Umbilical cord (tissue), 2 donors: ENCODE measurements around the gene MYO3A. TPM values are rescaled to one million over a fixed set of nuclear protein-coding genes. Genes with fewer than 3 reads are reported as not detected.
A peak's percentile ranks its signal among the peaks of the same experiment; 100 is the strongest.

Source experiments
- DNase-seq: peaks from one replicate; pipeline ENCODE4 v3.0.0-alpha.2; 2015; ENCODE audit warnings: low spot score
- total RNA-seq: library from RNA; depleted of rRNA; stranded (reverse); fragments of >200 nt; gene quantifications from one replicate; pipeline ENCODE4 v1.2.3, GENCODE V29; 2014; ENCODE audit warnings: low replicate concordance; ENCODE audit not compliant: insufficient read depth

MYO3A gene, protein sequence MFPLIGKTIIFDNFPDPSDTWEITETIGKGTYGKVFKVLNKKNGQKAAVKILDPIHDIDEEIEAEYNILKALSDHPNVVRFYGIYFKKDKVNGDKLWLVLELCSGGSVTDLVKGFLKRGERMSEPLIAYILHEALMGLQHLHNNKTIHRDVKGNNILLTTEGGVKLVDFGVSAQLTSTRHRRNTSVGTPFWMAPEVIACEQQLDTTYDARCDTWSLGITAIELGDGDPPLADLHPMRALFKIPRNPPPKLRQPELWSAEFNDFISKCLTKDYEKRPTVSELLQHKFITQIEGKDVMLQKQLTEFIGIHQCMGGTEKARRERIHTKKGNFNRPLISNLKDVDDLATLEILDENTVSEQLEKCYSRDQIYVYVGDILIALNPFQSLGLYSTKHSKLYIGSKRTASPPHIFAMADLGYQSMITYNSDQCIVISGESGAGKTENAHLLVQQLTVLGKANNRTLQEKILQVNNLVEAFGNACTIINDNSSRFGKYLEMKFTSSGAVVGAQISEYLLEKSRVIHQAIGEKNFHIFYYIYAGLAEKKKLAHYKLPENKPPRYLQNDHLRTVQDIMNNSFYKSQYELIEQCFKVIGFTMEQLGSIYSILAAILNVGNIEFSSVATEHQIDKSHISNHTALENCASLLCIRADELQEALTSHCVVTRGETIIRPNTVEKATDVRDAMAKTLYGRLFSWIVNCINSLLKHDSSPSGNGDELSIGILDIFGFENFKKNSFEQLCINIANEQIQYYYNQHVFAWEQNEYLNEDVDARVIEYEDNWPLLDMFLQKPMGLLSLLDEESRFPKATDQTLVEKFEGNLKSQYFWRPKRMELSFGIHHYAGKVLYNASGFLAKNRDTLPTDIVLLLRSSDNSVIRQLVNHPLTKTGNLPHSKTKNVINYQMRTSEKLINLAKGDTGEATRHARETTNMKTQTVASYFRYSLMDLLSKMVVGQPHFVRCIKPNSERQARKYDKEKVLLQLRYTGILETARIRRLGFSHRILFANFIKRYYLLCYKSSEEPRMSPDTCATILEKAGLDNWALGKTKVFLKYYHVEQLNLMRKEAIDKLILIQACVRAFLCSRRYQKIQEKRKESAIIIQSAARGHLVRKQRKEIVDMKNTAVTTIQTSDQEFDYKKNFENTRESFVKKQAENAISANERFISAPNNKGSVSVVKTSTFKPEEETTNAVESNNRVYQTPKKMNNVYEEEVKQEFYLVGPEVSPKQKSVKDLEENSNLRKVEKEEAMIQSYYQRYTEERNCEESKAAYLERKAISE (N-terminal part only)
- 4.3 TPM for total RNA-seq

GRCh38 chr10:25933653-25934608 is at the start of gene MYO3A:
Gene MYO3A, plus strand, starts transcription at chr10:25934229. Its CDS starts 17,882 bp downstream, at chr10:25952111.
- DNase-seq: peak; percentile 9

DNA sequence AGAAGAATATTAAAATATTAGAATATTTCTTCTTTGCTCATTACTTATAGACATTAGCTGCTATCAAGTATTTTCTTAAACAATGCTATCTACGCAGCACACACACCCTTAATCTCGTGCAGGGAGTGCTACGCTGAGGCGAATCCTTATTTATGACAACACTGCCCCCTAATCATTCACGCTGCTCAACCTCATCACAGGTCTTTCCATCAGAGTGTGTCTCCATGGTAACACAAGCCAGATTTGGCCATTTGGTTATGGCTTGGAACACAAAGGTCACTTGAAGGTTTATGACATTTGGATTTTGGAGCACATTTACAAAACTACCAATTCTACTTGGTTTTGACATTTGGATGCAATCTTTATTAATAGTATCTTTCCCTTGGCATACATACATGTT is 45.4 kb upstream of the MYO3A start:
- DNase-seq: no peak

GRCh38 chr10:25890995-25891394 is 43.0 kb upstream of the MYO3A start:
- DNase-seq: no peak

GRCh38 chr10:25895856-25896255 is 38.2 kb upstream of the MYO3A start:
- no peak for DNase-seq

GRCh38 chr10:25896421-25896820 is 37.6 kb upstream of the MYO3A start:
- no peak for DNase-seq

DNA sequence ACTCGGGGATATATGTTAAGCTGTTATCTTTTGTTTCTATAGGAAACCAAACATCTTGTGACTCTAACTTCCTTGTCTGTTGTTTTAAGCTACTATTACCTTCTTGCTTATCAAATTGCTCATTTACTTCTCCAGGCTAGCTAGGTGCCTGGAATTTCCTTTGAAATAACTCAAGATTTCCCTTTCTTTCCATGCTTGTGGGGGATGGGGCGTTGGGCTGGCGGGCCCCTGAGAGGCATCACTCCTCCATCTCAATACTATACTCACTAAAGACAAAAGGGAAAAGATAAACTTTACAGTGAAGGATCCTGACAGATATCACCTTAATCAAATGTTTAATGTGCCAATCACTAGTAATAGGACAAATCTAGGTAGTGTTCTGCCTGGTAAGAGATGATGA is 34.7 kb upstream of the MYO3A start:
- no peak for DNase-seq

DNA sequence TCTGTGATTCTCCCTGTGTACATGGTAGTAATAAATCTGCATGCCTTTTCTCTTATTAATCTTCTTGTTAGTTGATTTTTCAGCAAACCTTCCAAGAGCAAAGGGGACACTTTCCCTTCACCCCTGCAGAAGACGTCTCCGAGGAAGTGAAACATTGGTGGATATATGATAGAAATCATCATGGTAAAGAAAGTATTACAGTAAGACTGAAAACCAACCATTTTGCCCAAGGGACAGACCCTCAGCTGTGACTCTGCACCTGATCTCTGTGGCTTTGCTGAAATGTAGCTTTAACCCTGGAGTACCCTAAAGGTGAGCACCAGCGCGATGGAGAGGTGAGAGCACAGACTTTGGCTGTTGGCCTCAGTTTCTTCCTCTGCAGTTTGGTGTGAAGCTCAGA is 32.8 kb upstream of the MYO3A start:
- no peak for DNase-seq

GRCh38 chr10:25902002-25902401 is 32.0 kb upstream of the MYO3A start:
- no peak for DNase-seq

GRCh38 chr10:25907261-25907660 is 26.8 kb upstream of the MYO3A start:
- no peak for DNase-seq

- no peak for DNase-seq
Measured at GRCh38 chr10:25912866-25913265, 21.2 kb upstream of the MYO3A start.

GRCh38 chr10:25914776-25915175 is 19.3 kb upstream of the MYO3A start:
- no peak for DNase-seq

DNA sequence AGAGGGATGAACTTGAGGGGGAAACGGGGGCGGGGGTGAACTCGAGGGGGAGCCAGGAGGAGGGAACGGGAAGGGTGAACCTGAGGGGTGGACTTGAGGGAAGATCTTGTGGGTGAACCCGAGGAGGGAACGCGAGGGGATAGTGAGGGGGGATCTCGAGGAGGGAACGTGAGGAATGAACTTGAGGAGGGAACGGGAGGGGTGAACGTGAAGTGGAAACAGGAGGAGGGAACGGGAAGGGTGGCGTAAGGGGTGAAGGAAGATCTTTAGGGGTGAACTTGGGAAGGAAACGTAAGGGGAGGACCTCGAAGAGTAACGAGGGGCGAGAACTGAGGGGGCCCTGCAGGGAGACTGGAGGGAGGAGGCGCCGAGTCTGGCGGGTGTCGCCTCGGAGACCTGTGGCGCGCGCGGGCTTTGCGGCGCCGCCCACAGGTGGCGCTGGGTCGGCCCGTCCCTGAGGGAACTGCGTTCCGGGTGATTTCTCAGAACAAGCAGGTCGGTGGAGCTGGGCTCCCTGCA is 651 bp downstream of the MYO3A start:
- DNase-seq: peak; percentile 20

- no peak for DNase-seq
Measured at GRCh38 chr10:25938405-25938804, 4.4 kb downstream of the MYO3A start.

- no peak for DNase-seq
Measured at GRCh38 chr10:25944771-25945170, 10.7 kb downstream of the MYO3A start.

GRCh38 chr10:25952857-25953256 is 18.8 kb downstream of the MYO3A start:
- DNase-seq: no peak

- no peak for DNase-seq
Measured at GRCh38 chr10:25954851-25955250, 20.8 kb downstream of the MYO3A start.

DNA sequence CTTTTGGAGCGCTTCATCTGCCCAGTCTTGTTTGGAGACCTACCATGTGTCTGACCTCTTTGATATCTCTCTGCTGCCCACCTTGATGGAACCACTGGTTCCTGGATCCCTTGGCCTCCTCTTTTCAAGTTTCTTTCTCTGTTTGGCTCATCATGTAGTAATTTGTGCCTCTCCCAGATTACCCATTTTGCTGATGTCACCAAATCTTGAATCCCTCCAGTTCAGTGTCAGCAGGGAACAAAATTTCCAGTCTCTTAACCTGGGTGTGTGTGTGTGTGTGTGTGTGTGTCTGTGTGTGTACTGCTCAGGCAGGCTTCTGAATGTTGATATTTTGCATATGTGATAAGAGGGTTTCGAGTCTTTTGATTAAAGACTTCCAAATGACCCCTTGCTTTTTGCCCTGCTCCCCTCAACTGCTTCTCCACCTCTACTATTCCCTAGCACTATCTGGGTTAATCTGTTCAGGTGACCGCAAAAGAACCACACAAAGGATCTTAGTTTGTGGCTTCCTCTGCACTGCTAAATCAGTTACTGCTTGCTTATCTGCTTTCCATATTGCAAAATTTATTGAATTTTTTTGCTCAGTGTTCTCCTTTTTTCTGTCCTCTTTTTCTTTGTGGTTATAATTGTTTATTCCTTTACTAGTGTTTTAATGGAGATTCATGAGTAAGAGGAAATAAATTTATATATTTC is 25.7 kb downstream of the MYO3A start:
- DNase-seq: no peak

GRCh38 chr10:25965584-25965983 is 31.6 kb downstream of the MYO3A start:
- no peak for DNase-seq

DNA sequence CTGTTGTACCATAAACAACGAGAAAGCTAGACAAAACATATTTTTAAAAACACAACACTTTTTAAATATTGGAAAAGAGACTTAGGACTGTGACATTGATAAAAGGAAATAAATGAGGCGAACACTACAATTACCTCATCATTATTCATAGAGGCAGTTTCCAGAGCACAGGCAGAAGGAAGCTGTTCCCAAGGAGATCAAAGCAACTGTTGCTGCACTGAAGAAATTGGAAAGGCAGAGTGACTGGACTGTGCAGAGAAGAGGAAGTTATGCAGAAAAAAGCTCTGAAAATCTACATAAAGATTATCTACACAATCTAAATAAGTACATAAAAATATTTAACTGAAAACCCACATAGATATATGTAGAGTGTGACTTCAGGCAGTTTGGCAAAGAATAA is 32.8 kb downstream of the MYO3A start:
- DNase-seq: no peak

DNA sequence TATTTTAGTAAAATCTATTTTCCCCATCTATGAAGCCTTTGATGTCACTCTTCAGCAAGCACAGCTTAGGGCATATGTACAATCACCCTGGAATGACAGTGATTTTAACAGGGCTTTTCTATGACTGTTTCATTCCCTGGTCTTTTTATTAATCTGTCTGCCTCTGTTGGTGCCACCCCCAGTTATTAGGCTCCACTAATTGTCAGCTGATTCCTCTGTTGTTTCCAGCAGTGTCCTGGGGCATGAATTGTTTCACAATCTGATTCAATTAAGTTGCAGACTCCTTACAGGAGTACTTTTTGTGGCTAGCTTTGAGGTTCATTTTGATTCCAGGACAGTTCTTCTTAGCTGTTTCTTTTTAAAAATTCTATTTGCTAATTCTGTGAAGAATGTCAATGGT is 38.6 kb downstream of the MYO3A start:
- no peak for DNase-seq
